ENCODE data around the gene DTWD2.
"Not testable (repeated sequence)": the region's sequence is repeated elsewhere in the genome, so short reads cannot be mapped to it uniquely, and the experiment has no call there.

DTWD2 gene

GRCh38 chr5:118984602-118985001 is 3.7 kb downstream of the DTWD2 start:
- no peak overlapping the region for H3K4me2 ChIP-seq (ENCODE audit: low read length)
- H3K27me3 ChIP-seq (ENCODE audit: insufficient read depth, low read length), result no peaks in the 10 kb centered on the region
- H3K9me3 ChIP-seq (ENCODE audit: low read length), result no peaks in the 10 kb centered on the region
- no peak overlapping the region for H2AFZ ChIP-seq (ENCODE audit: low read length)
- no peak overlapping the region for H3K9ac ChIP-seq (ENCODE audit: low read length)
- no peaks in the 10 kb centered on the region for H3K36me3 ChIP-seq (ENCODE audit: insufficient read depth, low read length)
- no peaks in the 10 kb centered on the region for H3K79me2 ChIP-seq (ENCODE audit: insufficient read depth, low read length)
- peaks cover 25% of the 10 kb centered on the region for H3K4me1 ChIP-seq (ENCODE audit: insufficient read depth, low read length, severe bottlenecking)
- no peaks in the 10 kb centered on the region; the same call in 1 of the 2 replicates for H3F3A ChIP-seq (ENCODE audit: insufficient read depth, low read length)
- no peak for TF ChIP-seq EZH2 (IDR thresholded peaks at IDR 0.05; ENCODE audit: borderline replicate concordance, low read length)
- no peak overlapping the region for H3K27ac ChIP-seq (ENCODE audit: low read depth, low read length, poor library complexity, severe bottlenecking)
- no peak overlapping the region for H3K4me3 ChIP-seq (ENCODE audit: low read depth, low read length, poor library complexity, severe bottlenecking)
- no peaks in the 10 kb centered on the region for H3K9me2 ChIP-seq (ENCODE audit: low read depth, low read length)
- H4K20me1 ChIP-seq (ENCODE audit: insufficient read depth, low read length), result no peaks in the 10 kb centered on the region

- Histone ChIP-seq H3K4me3 (ENCODE audit: low read depth, low read length, poor library complexity, severe bottlenecking) (no peak overlapping the region), H3K27me3 (ENCODE audit: insufficient read depth, low read length) (no peaks in the 10 kb centered on the region), H3K79me2 (ENCODE audit: insufficient read depth, low read length) (no peaks in the 10 kb centered on the region), H3K27ac (ENCODE audit: low read depth, low read length, poor library complexity, severe bottlenecking) (no peak overlapping the region), H3K9me2 (ENCODE audit: low read depth, low read length) (no peaks in the 10 kb centered on the region), H2AFZ (ENCODE audit: low read length) (no peak overlapping the region), H3K9ac (ENCODE audit: low read length) (no peak overlapping the region), H3K4me1 (ENCODE audit: insufficient read depth, low read length, severe bottlenecking) (peaks cover 3% of the 10 kb centered on the region), H3K9me3 (ENCODE audit: low read length) (no peaks in the 10 kb centered on the region), H3K36me3 (ENCODE audit: insufficient read depth, low read length) (no peaks in the 10 kb centered on the region; the same call in 1 of the 2 replicates), H3F3A (ENCODE audit: insufficient read depth, low read length) (no peaks in the 10 kb centered on the region), H4K20me1 (ENCODE audit: insufficient read depth, low read length) (no peaks in the 10 kb centered on the region), H3K4me2 (ENCODE audit: low read length) (no peak overlapping the region)
- TF ChIP-seq CTCF (IDR thresholded peaks at IDR 0.05; ENCODE audit: low read length) (no peak), EZH2 (IDR thresholded peaks at IDR 0.05; ENCODE audit: borderline replicate concordance, low read length) (no peak)
These were observed 6.6 kb downstream of the DTWD2 start for GRCh38 chr5:118981783-118982182.

GRCh38 chr5:118980438-118980837 is 7.9 kb downstream of the DTWD2 start:
- Histone ChIP-seq H3K27ac (ENCODE audit: low read depth, low read length, poor library complexity, severe bottlenecking) (no peak overlapping the region), H3K4me3 (ENCODE audit: low read depth, low read length, poor library complexity, severe bottlenecking) (no peak overlapping the region), H3K79me2 (ENCODE audit: insufficient read depth, low read length) (no peaks in the 10 kb centered on the region), H4K20me1 (ENCODE audit: insufficient read depth, low read length) (no peaks in the 10 kb centered on the region), H2AFZ (ENCODE audit: low read length) (no peak overlapping the region), H3K4me2 (ENCODE audit: low read length) (no peak overlapping the region), H3K9me2 (ENCODE audit: low read depth, low read length) (no peaks in the 10 kb centered on the region), H3F3A (ENCODE audit: insufficient read depth, low read length) (no peaks in the 10 kb centered on the region), H3K9ac (ENCODE audit: low read length) (no peak overlapping the region), H3K4me1 (ENCODE audit: insufficient read depth, low read length, severe bottlenecking) (no peaks in the 10 kb centered on the region), H3K27me3 (ENCODE audit: insufficient read depth, low read length) (no peaks in the 10 kb centered on the region), H3K9me3 (ENCODE audit: low read length) (no peaks in the 10 kb centered on the region), H3K36me3 (ENCODE audit: insufficient read depth, low read length) (no peaks in the 10 kb centered on the region; the same call in 1 of the 2 replicates)
- no peak for TF ChIP-seq CTCF (IDR thresholded peaks at IDR 0.05; ENCODE audit: low read length)
- no peak for TF ChIP-seq EZH2 (IDR thresholded peaks at IDR 0.05; ENCODE audit: borderline replicate concordance, low read length)

GRCh38 chr5:118980017-118980416 is 8.3 kb downstream of the DTWD2 start:
- H3K4me1 ChIP-seq (ENCODE audit: insufficient read depth, low read length, severe bottlenecking), result no peaks in the 10 kb centered on the region
- no peaks in the 10 kb centered on the region for H3K9me3 ChIP-seq (ENCODE audit: low read length)
- no peaks in the 10 kb centered on the region for H4K20me1 ChIP-seq (ENCODE audit: insufficient read depth, low read length)
- H3K36me3 ChIP-seq (ENCODE audit: insufficient read depth, low read length), result no peaks in the 10 kb centered on the region; the same call in 1 of the 2 replicates
- no peaks in the 10 kb centered on the region for H3K9me2 ChIP-seq (ENCODE audit: low read depth, low read length)
- no peak overlapping the region for H3K27ac ChIP-seq (ENCODE audit: low read depth, low read length, poor library complexity, severe bottlenecking)
- no peaks in the 10 kb centered on the region for H3K27me3 ChIP-seq (ENCODE audit: insufficient read depth, low read length)
- no peak overlapping the region for H3K4me3 ChIP-seq (ENCODE audit: low read depth, low read length, poor library complexity, severe bottlenecking)
- no peaks in the 10 kb centered on the region for H3K79me2 ChIP-seq (ENCODE audit: insufficient read depth, low read length)
- H2AFZ ChIP-seq (ENCODE audit: low read length), result no peak overlapping the region
- no peak overlapping the region for H3K4me2 ChIP-seq (ENCODE audit: low read length)
- H3F3A ChIP-seq (ENCODE audit: insufficient read depth, low read length), result no peaks in the 10 kb centered on the region
- no peak for TF ChIP-seq EZH2 (IDR thresholded peaks at IDR 0.05; ENCODE audit: borderline replicate concordance, low read length)
- no peak for TF ChIP-seq CTCF (IDR thresholded peaks at IDR 0.05; ENCODE audit: low read length)
- H3K9ac ChIP-seq (ENCODE audit: low read length), result no peak overlapping the region

- not testable (repeated sequence) for H3K4me3 ChIP-seq (ENCODE audit: low read depth, low read length, poor library complexity, severe bottlenecking); H2AFZ ChIP-seq (ENCODE audit: low read length); H3F3A ChIP-seq (ENCODE audit: insufficient read depth, low read length); H3K4me2 ChIP-seq (ENCODE audit: low read length); H3K27ac ChIP-seq (ENCODE audit: low read depth, low read length, poor library complexity, severe bottlenecking); H3K27me3 ChIP-seq (ENCODE audit: insufficient read depth, low read length); H3K9me3 ChIP-seq (ENCODE audit: low read length); H3K79me2 ChIP-seq (ENCODE audit: insufficient read depth, low read length); H3K36me3 ChIP-seq (ENCODE audit: insufficient read depth, low read length); H3K9ac ChIP-seq (ENCODE audit: low read length); H3K4me1 ChIP-seq (ENCODE audit: insufficient read depth, low read length, severe bottlenecking); H4K20me1 ChIP-seq (ENCODE audit: insufficient read depth, low read length); H3K9me2 ChIP-seq (ENCODE audit: low read depth, low read length)
These were observed 14.4 kb downstream of the DTWD2 start for GRCh38 chr5:118973779-118974445.
